SJSA1 (cell line): ENCODE measurements around the gene NUDT10. TPM values are rescaled to one million over a fixed set of nuclear protein-coding genes. Genes with fewer than 3 reads are reported as not detected.
"Not testable (repeated sequence)": the region's sequence is repeated elsewhere in the genome, so short reads cannot be mapped to it uniquely, and the experiment has no call there.

Source experiments
- DNase-seq, 2 experiments: peaks; one replicate each; pipeline ENCODE4 v3.0.0-alpha.2; 2015 to 2020; ENCODE audit warnings: low spot score in 2 of 2, low read depth in 1 of 2
- H3K27ac ChIP-seq: fragments of 250-450 bp; sonication (Bioruptor Pico); 2 replicates; pipeline ENCODE4 v1.5.1; 2020; ENCODE audit warnings: mild to moderate bottlenecking, moderate library complexity
- H3K27me3 ChIP-seq: fragments of 250-450 bp; sonication (Bioruptor Pico); replicated peaks from 2 replicates; pipeline ENCODE4 v1.5.1; 2020; ENCODE audit warnings: mild to moderate bottlenecking, moderate library complexity
- H3K36me3 ChIP-seq: fragments of 250-450 bp; sonication (Bioruptor Pico); 2 replicates; pipeline ENCODE4 v1.5.1; 2020; ENCODE audit warnings: mild to moderate bottlenecking
- H3K4me1 ChIP-seq: fragments of 250-450 bp; sonication (Bioruptor Pico); replicated peaks from 2 replicates; pipeline ENCODE4 v1.6.1; 2021; ENCODE audit warnings: mild to moderate bottlenecking
- H3K4me3 ChIP-seq: fragments of 250-450 bp; sonication (Bioruptor Pico); 2 replicates; pipeline ENCODE4 v1.5.1; 2020; ENCODE audit warnings: mild to moderate bottlenecking
- H3K9me3 ChIP-seq: fragments of 250-450 bp; sonication (Bioruptor Pico); replicated peaks from 2 replicates; pipeline ENCODE4 v1.5.1; 2020; ENCODE audit warnings: mild to moderate bottlenecking
- total RNA-seq: library from RNA; depleted of rRNA; stranded (reverse); fragments of >200 nt; shearing (Covaris generic); gene quantifications from 2 replicates; pipeline ENCODE4 v1.2.3, GENCODE V29; 2014; rRNA removed

Gene NUDT10
- total RNA-seq, result 4.3 and 7.8 TPM in 2 replicates

DNA sequence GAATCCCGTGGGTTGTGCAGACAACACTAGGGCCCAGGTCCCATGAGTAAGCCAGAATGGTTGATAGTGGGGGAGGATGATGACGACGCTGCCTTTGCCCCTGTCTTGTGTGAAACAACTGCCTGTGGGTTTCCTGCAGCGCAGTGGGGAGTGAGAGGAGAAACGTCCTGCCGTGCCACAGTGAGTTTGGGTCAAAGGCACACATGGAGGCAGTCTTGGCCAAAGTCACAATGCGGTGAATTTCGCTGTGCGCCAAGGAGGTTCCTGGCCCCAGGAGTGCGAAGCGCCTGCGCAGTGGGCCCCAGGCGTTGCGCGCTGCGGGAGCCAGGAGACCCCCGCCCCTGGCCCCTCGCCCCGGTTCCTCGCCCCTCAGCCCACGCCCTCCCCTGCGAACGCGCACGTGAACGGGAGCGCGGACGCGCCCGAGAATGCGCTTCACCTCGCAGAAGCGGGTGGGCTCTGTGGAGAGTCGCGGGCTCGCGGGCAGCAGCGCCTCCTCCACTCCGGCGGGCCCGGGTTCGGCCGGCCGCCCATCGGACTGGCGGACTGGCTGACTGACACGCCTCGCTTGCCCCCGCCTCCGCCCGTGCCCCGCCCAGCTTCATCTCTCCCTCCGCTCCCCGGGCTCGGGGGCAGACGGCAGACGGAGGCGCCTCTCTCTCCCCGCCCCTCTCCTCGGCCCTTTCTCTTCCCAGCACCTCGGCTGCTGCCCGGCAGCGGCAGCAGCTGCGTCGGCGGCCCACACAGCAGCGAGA is at the start of gene NUDT10:
NUDT10 (plus strand) TSS at position 635 of the 755 bp plus-strand sequence. CDS start 144 bp downstream, outside the sequence.
- H3K36me3 ChIP-seq, result no peaks in the 10 kb centered on the region
- H3K9me3 ChIP-seq, result no peaks in the 10 kb centered on the region
- no peak within 1 kb of the TSS for H3K27ac ChIP-seq
- DNase-seq, result peak; percentile 52 to 66
- H3K4me3 ChIP-seq, result peak within 1 kb of the TSS; percentile 40
- no peaks in the 10 kb centered on the region for H3K27me3 ChIP-seq
- H3K4me1 ChIP-seq, result no peaks in the 10 kb centered on the region

DNA sequence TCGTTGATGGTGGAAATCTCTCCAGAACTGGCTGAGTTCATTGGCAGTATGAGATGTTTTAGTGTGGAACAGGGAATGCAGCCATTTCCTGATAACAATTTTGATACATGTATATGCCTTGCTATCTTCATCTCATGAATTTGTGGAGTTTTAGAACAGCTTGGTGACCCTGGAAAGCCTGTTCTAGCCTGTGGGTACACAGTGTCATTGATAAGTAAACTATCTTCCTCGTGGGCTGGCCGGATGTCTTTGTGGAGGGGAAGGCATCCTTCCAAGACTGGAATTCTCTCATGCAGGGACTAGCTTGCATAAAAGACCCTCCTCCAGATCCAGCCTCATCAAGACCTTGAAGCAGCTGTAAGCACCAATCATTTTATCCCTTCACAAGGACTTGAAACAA is 40.2 kb upstream of the NUDT10 start:
- Histone ChIP-seq H3K9me3 (no peaks in the 10 kb centered on the region), H3K27me3 (no peaks in the 10 kb centered on the region), H3K36me3 (no peaks in the 10 kb centered on the region), H3K27ac (no peak overlapping the region), H3K4me1 (no peaks in the 10 kb centered on the region), H3K4me3 (no peak overlapping the region)
- no peak for DNase-seq

DNA sequence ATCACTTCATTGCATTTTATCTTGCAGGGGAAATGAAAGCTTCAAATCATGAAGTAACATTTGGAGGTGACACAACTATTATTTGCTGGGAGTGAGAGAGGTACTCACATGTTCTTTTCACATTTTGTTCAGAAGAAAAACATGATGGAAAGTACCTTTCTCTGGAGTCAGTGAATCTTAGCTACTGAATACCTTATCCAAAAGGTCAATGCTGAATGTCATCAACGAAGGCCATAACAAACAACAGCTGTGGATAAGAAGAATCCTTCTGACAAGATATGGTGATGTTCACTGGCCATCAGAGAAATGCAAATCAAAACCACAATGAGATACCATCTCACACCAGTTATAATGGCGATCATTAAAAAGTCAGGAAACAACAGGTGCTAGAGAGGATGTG is 36.5 kb upstream of the NUDT10 start:
- no peaks in the 10 kb centered on the region for H3K9me3 ChIP-seq
- H3K27me3 ChIP-seq, result no peaks in the 10 kb centered on the region
- no peak for DNase-seq
- no peak overlapping the region for H3K4me3 ChIP-seq
- H3K27ac ChIP-seq, result no peak overlapping the region
- no peaks in the 10 kb centered on the region for H3K4me1 ChIP-seq
- H3K36me3 ChIP-seq, result no peaks in the 10 kb centered on the region

DNA sequence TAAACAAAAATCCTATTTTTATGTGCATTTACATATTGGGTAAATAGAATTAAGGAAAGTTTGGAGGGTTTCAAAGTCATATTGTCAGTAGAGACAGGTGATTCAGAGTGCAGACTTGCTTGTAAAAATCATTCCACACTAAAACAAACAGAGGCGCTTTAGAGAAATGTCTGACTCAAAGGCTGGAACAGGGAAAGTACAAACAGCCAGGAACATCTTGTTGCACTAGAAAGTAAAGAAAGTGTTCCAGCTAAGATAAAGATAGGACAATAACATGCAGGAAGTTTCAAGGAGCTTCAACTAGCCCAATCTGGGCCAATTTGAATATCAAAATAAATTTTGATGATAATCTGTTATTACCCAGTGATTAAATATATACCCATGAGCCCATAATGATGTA is 16.4 kb upstream of the NUDT10 start:
- no peak overlapping the region for H3K4me3 ChIP-seq
- H3K27me3 ChIP-seq, result no peaks in the 10 kb centered on the region
- H3K4me1 ChIP-seq, result no peaks in the 10 kb centered on the region
- H3K27ac ChIP-seq, result no peak overlapping the region
- no peaks in the 10 kb centered on the region for H3K9me3 ChIP-seq
- no peaks in the 10 kb centered on the region for H3K36me3 ChIP-seq
- DNase-seq, result no peak

DNA sequence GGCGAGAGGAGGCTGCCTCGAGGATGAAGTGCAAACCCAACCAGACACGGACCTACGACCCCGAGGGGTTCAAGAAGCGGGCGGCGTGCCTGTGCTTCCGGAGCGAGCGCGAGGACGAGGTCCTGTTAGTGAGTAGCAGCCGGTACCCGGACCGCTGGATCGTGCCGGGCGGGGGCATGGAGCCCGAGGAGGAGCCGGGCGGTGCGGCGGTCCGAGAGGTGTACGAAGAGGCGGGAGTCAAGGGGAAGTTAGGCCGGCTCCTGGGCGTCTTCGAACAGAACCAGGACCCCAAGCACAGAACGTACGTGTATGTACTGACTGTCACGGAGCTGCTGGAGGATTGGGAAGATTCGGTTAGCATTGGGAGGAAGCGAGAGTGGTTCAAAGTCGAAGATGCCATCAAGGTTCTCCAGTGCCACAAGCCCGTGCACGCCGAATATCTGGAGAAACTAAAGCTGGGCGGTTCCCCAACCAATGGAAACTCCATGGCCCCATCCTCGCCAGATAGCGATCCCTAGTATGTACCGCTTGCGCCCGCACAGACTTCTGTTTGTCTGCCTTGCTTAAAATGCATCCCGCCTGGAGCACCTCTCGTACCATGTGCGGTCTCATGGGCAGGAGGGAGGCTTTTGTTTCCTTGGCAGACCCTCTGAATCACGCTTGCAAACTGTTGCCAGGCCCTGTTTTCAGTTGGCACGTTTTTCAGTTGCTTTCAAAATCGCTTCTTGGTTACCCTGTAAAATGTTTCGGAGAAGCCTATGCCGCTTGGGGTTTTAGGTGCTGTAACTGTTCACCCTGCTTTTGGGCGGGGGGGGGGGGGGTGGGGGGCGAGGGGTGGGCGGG is 542 bp downstream of the NUDT10 start:
- not testable (repeated sequence) for H3K9me3 ChIP-seq, H3K36me3 ChIP-seq, H3K4me1 ChIP-seq, H3K27me3 ChIP-seq, H3K27ac ChIP-seq
- H3K4me3 ChIP-seq, result peak overlapping the region; percentile 40
- peak in 1 of 2 experiments; percentile 0 for DNase-seq

DNA sequence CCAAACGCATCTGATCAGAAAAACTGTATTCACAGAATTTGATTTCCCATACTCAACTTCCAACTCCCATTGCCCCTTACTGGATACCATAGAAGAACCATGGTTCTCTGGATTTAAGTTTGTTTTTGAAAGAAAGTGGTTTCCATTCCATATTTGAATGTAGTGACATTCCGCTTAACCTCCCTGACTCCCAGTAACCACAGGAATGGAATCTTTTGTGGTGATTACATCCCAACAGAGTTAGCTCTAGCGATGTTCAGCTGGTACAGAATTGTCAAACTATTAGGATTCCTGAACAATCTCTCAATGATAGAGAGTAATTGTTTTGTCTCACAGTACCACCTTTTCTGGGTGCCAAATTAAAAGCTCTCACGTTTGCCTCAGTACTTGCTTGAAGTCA is 1.7 kb downstream of the NUDT10 start:
- no peaks in the 10 kb centered on the region for H3K27me3 ChIP-seq
- no peak overlapping the region for H3K27ac ChIP-seq
- H3K4me1 ChIP-seq, result no peaks in the 10 kb centered on the region
- peak in 1 of 2 experiments; percentile 12 for DNase-seq
- no peaks in the 10 kb centered on the region for H3K36me3 ChIP-seq
- no peaks in the 10 kb centered on the region for H3K9me3 ChIP-seq
- no peak overlapping the region for H3K4me3 ChIP-seq

DNA sequence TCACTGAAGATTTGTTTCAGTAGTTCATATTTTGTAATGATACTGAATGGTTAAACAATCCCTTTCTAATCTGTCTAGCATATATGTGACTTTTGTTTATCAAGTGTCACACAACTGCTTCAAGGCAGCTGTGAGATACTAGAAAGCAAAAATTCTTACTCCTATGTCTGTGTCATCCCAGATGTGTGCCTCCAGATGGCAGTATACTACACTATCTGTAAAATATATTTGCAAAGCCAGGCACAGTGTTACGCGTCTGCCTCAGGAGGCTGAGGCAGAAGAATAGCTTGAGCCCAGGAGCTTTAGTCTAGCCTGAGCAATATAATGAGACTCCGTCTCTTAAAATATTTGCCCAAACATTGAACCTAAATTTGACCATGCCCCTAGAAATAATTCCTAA is 4.0 kb downstream of the NUDT10 start:
- no peaks in the 10 kb centered on the region for H3K9me3 ChIP-seq
- H3K36me3 ChIP-seq, result no peaks in the 10 kb centered on the region
- H3K4me3 ChIP-seq, result no peak overlapping the region
- DNase-seq, result peak; percentile 1 to 35
- no peaks in the 10 kb centered on the region for H3K27me3 ChIP-seq
- no peaks in the 10 kb centered on the region for H3K4me1 ChIP-seq
- no peak overlapping the region for H3K27ac ChIP-seq

DNA sequence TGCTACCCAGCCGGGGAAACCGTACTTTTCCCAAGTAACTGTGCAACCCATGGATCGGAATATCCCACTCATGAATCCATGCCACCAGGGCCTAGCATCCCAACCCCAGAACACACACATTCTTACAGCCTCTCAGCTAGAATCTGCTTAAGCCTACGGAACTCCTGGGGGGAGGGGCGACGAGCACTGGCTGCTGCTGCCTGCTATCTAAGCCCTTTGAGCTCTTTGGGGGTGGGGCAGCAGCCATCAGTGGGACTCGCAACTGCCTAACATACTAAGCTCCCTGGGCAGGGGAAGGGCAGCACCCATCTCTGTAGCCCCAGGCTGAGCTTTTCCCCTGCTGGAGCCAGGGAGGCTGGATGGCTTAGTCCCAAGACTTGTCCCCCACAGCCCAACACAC is 28.6 kb downstream of the NUDT10 start:
- H3K27me3 ChIP-seq, result no peaks in the 10 kb centered on the region
- H3K4me1 ChIP-seq, result no peaks in the 10 kb centered on the region
- H3K4me3 ChIP-seq, result no peak overlapping the region
- no peaks in the 10 kb centered on the region for H3K36me3 ChIP-seq
- H3K27ac ChIP-seq, result no peak overlapping the region
- no peaks in the 10 kb centered on the region for H3K9me3 ChIP-seq
- DNase-seq, result no peak

DNA sequence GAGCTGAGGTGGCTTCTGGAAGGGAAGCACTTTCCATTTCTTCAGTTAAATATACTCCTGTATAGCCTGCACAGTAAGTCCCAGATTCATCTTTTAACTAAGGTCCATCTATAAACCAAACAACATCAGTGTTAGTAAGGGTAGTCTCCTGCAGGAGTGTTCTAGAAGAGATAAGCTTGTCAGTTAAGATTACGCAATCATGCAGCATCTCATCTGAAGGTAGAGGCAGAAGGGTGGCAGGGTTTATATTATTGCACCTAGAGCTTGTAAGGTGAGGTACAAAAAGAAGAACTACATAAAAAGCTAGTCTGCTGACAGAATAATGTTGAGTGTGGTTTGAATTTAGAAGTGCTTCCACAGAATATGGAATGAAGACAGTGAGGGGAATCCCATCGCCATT is 44.0 kb downstream of the NUDT10 start:
- Histone ChIP-seq H3K9me3 (no peaks in the 10 kb centered on the region), H3K36me3 (no peaks in the 10 kb centered on the region)

More for the DNA sequence above, 44.0 kb downstream of the NUDT10 start:
- no peak overlapping the region for H3K4me3 ChIP-seq
- DNase-seq, result no peak
- no peaks in the 10 kb centered on the region for H3K4me1 ChIP-seq
- no peaks in the 10 kb centered on the region for H3K27me3 ChIP-seq
- H3K27ac ChIP-seq, result no peak overlapping the region

Other genes with a start within 250 kb of the NUDT10 start
- 12.2 and 12.3 TPM in 2 replicates for gene NUDT11, start 163.8 kb downstream of the NUDT10 start, total RNA-seq